GM23338 (cell line): ENCODE measurements around the gene TESK2. TPM values are rescaled to one million over a fixed set of nuclear protein-coding genes. Genes with fewer than 3 reads are reported as not detected.

Source experiments
- ATAC-seq: fragments of 200-7000 bp; cut with Tn5 transposase; 3 replicates; pipeline ENCODE4 v1.9.1; 2020
- DNase-seq: peaks from one replicate; pipeline ENCODE4 v3.0.0-alpha.2; 2015; ENCODE audit warnings: low spot score
- H2AFZ ChIP-seq: fragments of 200-600 bp; sonication (generic); 2 replicates; pipeline ENCODE4 v1.8.0; 2016; ENCODE audit warnings: antibody characterized with exemption, mild to moderate bottlenecking, moderate library complexity
- H3F3A ChIP-seq: fragments of 200-600 bp; sonication (generic); replicated peaks from 2 replicates; pipeline ENCODE4 v1.8.0; 2017; ENCODE audit warnings: antibody characterized with exemption, mixed run types, low read depth
- H3K27ac ChIP-seq: fragments of 200-600 bp; sonication (generic); 2 replicates; pipeline ENCODE4 v1.6.1; 2016; ENCODE audit warnings: low read depth
- H3K27me3 ChIP-seq: fragments of 200-600 bp; sonication (generic); 2 replicates; pipeline ENCODE4 v1.8.0; 2016; ENCODE audit warnings: mild to moderate bottlenecking, mixed run types, moderate library complexity; ENCODE audit not compliant: insufficient read depth
- H3K36me3 ChIP-seq: fragments of 200-600 bp; sonication (generic); 2 replicates; pipeline ENCODE4 v1.8.0; 2016; ENCODE audit warnings: mild to moderate bottlenecking; ENCODE audit not compliant: insufficient read depth
- H3K4me1 ChIP-seq: fragments of 200-600 bp; sonication (generic); 2 replicates; pipeline ENCODE4 v1.8.0; 2016; ENCODE audit warnings: mild to moderate bottlenecking, moderate library complexity; ENCODE audit not compliant: insufficient read depth
- H3K4me2 ChIP-seq: fragments of 200-600 bp; sonication (generic); 2 replicates; pipeline ENCODE4 v1.7.1; 2017; ENCODE audit warnings: mixed run types
- H3K4me3 ChIP-seq: fragments of 200-600 bp; sonication (generic); 2 replicates; pipeline ENCODE4 v1.6.1; 2016; ENCODE audit warnings: mixed run types
- H3K79me2 ChIP-seq: fragments of 200-600 bp; sonication (generic); replicated peaks from 2 replicates; pipeline ENCODE4 v1.8.0; 2017; ENCODE audit warnings: mild to moderate bottlenecking; ENCODE audit not compliant: insufficient read depth
- H3K9me2 ChIP-seq: fragments of 200-600 bp; sonication (generic); 2 replicates; pipeline ENCODE4 v1.8.0; 2017; ENCODE audit not compliant: insufficient read depth
- H4K20me1 ChIP-seq: fragments of 200-600 bp; sonication (generic); replicated peaks from 2 replicates; pipeline ENCODE4 v1.8.0; 2017; ENCODE audit warnings: mild to moderate bottlenecking; ENCODE audit not compliant: insufficient read depth
- H3K27ac Mint-ChIP-seq: 2 replicates; pipeline ENCODE4 v1.8.0; 2020; ENCODE audit warnings: inconsistent platforms, mild to moderate bottlenecking, moderate library complexity, mixed read lengths
- H3K27me3 Mint-ChIP-seq: 3 replicates; pipeline ENCODE4 v1.8.0; 2022; ENCODE audit warnings: low read depth, mild to moderate bottlenecking, moderate library complexity, mixed read lengths, inconsistent platforms; ENCODE audit not compliant: insufficient read depth, poor library complexity
- H3K36me3 Mint-ChIP-seq: 3 replicates; pipeline ENCODE4 v1.8.0; 2021; ENCODE audit warnings: low read depth, mild to moderate bottlenecking, inconsistent platforms, moderate library complexity, mixed read lengths
- H3K4me1 Mint-ChIP-seq: 3 replicates; pipeline ENCODE4 v1.8.0; 2020; ENCODE audit warnings: mild to moderate bottlenecking, inconsistent platforms, mixed read lengths
- H3K4me3 Mint-ChIP-seq: 3 replicates; pipeline ENCODE4 v1.8.0; 2021; ENCODE audit warnings: moderate library complexity, mild to moderate bottlenecking, inconsistent platforms, mixed read lengths
- H3K9me3 Mint-ChIP-seq: 3 replicates; pipeline ENCODE4 v1.8.0; 2020; ENCODE audit warnings: moderate library complexity, mild to moderate bottlenecking, inconsistent platforms, mixed read lengths
- EZH2 ChIP-seq: fragments of 200-600 bp; sonication (generic); IDR thresholded peaks from one replicate; pipeline ENCODE4 v1.8.0; 2017; ENCODE audit warnings: antibody characterized with exemption, mild to moderate bottlenecking, low read depth; ENCODE audit not compliant: unreplicated experiment
- EZH2phosphoT487 ChIP-seq: fragments of 200-600 bp; sonication (generic); IDR thresholded peaks from one replicate; pipeline ENCODE4 v1.8.1; 2018; ENCODE audit warnings: antibody characterized with exemption; ENCODE audit not compliant: unreplicated experiment
- JUNB ChIP-seq: IDR thresholded peaks from one replicate; pipeline ENCODE4 v1.6.1; 2016; ENCODE audit warnings: antibody characterized with exemption; ENCODE audit not compliant: unreplicated experiment
- NANOG ChIP-seq: IDR thresholded peaks from 2 replicates; pipeline ENCODE4 v1.6.1; 2016; ENCODE audit warnings: antibody characterized with exemption, borderline replicate concordance
- POLR2AphosphoS5 ChIP-seq: IDR thresholded peaks from 2 replicates; pipeline ENCODE4 v1.6.1; 2016; ENCODE audit warnings: antibody characterized with exemption, low read depth
- STAT1 ChIP-seq: IDR thresholded peaks from one replicate; pipeline ENCODE4 v1.6.1; 2016; ENCODE audit warnings: antibody characterized with exemption; ENCODE audit not compliant: unreplicated experiment
- ZNF114 ChIP-seq: fragments of 250-450 bp; sonication (Bioruptor Pico); IDR thresholded peaks from 2 replicates; pipeline ENCODE4 v1.5.0; 2020; ENCODE audit warnings: mild to moderate bottlenecking, moderate library complexity
- ZNF331 ChIP-seq: fragments of 250-450 bp; sonication (Bioruptor Pico); IDR thresholded peaks from 2 replicates; pipeline ENCODE4 v1.5.0; 2020; ENCODE audit warnings: low read depth, mild to moderate bottlenecking, moderate library complexity
- polyA plus RNA-seq: library from polyadenylated mRNA; unstranded; fragments of >200 nt; fragmentation: Nextera tagmentation; extraction: Ambion mirVana; gene quantifications from 2 replicates; pipeline ENCODE4 v1.2.1, GENCODE V29; 2016
- total RNA-seq: library from RNA; depleted of rRNA; stranded (reverse); fragments of >200 nt; shearing (Covaris generic); gene quantifications from 2 replicates; pipeline ENCODE4 v1.2.3, GENCODE V29; 2014
- TF ChIP-seq, protein P1 (sequence below): fragments of 250-450 bp; sonication (Bioruptor Pico); IDR thresholded peaks from 2 replicates; pipeline ENCODE4 v1.5.0; 2020; ENCODE audit warnings: mild to moderate bottlenecking, moderate library complexity
- TF ChIP-seq, protein P2 (sequence below): IDR thresholded peaks from one replicate; pipeline ENCODE4 v1.6.1; 2018; ENCODE audit warnings: antibody characterized with exemption; ENCODE audit not compliant: unreplicated experiment
- TF ChIP-seq, protein P3 (sequence below), 2 experiments: fragments of 200-600 bp in 1 of 2; sonication (generic) in 1 of 2; conservative IDR thresholded peaks; 2 replicates each; pipeline versions ENCODE4 v1.5.1 to v1.6.1; 2016 to 2017; ENCODE audit warnings: antibody characterized with exemption in 2 of 2, low read depth in 2 of 2, mild to moderate bottlenecking in 2 of 2, moderate library complexity in 1 of 2

The TESK2 gene
- total and polyA plus RNA-seq, 2 experiments from 2014 or later = 5.2 to 14.0 TPM

DNA sequence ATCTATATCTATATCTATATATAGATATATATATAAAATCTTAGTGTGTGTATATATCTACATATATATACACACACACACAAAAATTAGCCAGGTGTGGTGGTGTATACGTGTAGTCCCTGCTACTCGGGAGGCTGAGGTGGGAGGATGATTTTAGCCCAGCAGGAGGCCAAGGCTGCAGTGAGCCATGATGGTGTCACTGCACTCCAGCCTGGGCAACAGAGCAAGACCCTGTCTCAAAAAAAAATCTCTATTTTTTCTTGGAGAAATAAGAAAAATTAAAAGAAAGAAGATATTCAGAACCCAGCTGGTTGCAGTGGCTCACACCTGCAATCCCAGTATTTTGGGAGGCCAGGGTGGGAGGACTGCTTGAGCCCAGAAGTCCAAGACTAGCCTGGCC is 85.3 kb downstream of the TESK2 start:
- H3K4me3 Mint-ChIP-seq = no peak overlapping the region
- no peaks in the 10 kb centered on the region for H3K4me1 Mint-ChIP-seq
- Histone ChIP-seq H2AFZ (no peak overlapping the region), H3K27ac (no peak overlapping the region), H3K4me3 (no peak overlapping the region), H4K20me1 (no peaks in the 10 kb centered on the region), H3K4me1 (no peaks in the 10 kb centered on the region), H3K79me2 (no peaks in the 10 kb centered on the region), H3K4me2 (no peak overlapping the region), H3K36me3 (no peaks in the 10 kb centered on the region), H3F3A (no peaks in the 10 kb centered on the region), H3K9me2 (no peaks in the 10 kb centered on the region), H3K27me3 (no peaks in the 10 kb centered on the region)
- H3K36me3 Mint-ChIP-seq = no peaks in the 10 kb centered on the region
- ATAC-seq (no peak), DNase-seq (no peak)
- H3K27ac Mint-ChIP-seq = no peak overlapping the region
- TF ChIP-seq POLR2AphosphoS5 (no peak), EZH2 (no peak), NANOG (no peak), STAT1 (no peak), ZNF331 (CRISPR knock-in tag) (no peak), EZH2phosphoT487 (no peak), ZNF114 (no peak), JUNB (no peak)
- TF ChIP-seq, protein P1, sequence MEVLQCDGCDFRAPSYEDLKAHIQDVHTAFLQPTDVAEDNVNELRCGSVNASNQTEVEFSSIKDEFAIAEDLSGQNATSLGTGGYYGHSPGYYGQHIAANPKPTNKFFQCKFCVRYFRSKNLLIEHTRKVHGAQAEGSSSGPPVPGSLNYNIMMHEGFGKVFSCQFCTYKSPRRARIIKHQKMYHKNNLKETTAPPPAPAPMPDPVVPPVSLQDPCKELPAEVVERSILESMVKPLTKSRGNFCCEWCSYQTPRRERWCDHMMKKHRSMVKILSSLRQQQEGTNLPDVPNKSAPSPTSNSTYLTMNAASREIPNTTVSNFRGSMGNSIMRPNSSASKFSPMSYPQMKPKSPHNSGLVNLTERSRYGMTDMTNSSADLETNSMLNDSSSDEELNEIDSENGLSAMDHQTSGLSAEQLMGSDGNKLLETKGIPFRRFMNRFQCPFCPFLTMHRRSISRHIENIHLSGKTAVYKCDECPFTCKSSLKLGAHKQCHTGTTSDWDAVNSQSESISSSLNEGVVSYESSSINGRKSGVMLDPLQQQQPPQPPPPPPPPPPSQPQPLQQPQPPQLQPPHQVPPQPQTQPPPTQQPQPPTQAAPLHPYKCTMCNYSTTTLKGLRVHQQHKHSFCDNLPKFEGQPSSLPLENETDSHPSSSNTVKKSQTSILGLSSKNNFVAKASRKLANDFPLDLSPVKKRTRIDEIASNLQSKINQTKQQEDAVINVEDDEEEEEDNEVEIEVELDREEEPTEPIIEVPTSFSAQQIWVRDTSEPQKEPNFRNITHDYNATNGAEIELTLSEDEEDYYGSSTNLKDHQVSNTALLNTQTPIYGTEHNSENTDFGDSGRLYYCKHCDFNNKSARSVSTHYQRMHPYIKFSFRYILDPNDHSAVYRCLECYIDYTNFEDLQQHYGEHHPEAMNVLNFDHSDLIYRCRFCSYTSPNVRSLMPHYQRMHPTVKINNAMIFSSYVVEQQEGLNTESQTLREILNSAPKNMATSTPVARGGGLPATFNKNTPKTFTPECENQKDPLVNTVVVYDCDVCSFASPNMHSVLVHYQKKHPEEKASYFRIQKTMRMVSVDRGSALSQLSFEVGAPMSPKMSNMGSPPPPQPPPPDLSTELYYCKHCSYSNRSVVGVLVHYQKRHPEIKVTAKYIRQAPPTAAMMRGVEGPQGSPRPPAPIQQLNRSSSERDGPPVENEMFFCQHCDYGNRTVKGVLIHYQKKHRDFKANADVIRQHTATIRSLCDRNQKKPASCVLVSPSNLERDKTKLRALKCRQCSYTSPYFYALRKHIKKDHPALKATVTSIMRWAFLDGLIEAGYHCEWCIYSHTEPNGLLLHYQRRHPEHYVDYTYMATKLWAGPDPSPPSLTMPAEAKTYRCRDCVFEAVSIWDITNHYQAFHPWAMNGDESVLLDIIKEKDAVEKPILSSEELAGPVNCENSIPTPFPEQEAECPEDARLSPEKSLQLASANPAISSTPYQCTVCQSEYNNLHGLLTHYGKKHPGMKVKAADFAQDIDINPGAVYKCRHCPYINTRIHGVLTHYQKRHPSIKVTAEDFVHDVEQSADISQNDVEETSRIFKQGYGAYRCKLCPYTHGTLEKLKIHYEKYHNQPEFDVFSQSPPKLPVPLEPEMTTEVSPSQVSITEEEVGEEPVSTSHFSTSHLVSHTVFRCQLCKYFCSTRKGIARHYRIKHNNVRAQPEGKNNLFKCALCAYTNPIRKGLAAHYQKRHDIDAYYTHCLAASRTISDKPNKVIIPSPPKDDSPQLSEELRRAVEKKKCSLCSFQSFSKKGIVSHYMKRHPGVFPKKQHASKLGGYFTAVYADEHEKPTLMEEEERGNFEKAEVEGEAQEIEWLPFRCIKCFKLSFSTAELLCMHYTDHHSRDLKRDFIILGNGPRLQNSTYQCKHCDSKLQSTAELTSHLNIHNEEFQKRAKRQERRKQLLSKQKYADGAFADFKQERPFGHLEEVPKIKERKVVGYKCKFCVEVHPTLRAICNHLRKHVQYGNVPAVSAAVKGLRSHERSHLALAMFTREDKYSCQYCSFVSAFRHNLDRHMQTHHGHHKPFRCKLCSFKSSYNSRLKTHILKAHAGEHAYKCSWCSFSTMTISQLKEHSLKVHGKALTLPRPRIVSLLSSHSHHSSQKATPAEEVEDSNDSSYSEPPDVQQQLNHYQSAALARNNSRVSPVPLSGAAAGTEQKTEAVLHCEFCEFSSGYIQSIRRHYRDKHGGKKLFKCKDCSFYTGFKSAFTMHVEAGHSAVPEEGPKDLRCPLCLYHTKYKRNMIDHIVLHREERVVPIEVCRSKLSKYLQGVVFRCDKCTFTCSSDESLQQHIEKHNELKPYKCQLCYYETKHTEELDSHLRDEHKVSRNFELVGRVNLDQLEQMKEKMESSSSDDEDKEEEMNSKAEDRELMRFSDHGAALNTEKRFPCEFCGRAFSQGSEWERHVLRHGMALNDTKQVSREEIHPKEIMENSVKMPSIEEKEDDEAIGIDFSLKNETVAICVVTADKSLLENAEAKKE (CRISPR knock-in tag) = no peak
- TF ChIP-seq, protein P2, sequence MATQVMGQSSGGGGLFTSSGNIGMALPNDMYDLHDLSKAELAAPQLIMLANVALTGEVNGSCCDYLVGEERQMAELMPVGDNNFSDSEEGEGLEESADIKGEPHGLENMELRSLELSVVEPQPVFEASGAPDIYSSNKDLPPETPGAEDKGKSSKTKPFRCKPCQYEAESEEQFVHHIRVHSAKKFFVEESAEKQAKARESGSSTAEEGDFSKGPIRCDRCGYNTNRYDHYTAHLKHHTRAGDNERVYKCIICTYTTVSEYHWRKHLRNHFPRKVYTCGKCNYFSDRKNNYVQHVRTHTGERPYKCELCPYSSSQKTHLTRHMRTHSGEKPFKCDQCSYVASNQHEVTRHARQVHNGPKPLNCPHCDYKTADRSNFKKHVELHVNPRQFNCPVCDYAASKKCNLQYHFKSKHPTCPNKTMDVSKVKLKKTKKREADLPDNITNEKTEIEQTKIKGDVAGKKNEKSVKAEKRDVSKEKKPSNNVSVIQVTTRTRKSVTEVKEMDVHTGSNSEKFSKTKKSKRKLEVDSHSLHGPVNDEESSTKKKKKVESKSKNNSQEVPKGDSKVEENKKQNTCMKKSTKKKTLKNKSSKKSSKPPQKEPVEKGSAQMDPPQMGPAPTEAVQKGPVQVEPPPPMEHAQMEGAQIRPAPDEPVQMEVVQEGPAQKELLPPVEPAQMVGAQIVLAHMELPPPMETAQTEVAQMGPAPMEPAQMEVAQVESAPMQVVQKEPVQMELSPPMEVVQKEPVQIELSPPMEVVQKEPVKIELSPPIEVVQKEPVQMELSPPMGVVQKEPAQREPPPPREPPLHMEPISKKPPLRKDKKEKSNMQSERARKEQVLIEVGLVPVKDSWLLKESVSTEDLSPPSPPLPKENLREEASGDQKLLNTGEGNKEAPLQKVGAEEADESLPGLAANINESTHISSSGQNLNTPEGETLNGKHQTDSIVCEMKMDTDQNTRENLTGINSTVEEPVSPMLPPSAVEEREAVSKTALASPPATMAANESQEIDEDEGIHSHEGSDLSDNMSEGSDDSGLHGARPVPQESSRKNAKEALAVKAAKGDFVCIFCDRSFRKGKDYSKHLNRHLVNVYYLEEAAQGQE = no peak
- TF ChIP-seq, protein P3, sequence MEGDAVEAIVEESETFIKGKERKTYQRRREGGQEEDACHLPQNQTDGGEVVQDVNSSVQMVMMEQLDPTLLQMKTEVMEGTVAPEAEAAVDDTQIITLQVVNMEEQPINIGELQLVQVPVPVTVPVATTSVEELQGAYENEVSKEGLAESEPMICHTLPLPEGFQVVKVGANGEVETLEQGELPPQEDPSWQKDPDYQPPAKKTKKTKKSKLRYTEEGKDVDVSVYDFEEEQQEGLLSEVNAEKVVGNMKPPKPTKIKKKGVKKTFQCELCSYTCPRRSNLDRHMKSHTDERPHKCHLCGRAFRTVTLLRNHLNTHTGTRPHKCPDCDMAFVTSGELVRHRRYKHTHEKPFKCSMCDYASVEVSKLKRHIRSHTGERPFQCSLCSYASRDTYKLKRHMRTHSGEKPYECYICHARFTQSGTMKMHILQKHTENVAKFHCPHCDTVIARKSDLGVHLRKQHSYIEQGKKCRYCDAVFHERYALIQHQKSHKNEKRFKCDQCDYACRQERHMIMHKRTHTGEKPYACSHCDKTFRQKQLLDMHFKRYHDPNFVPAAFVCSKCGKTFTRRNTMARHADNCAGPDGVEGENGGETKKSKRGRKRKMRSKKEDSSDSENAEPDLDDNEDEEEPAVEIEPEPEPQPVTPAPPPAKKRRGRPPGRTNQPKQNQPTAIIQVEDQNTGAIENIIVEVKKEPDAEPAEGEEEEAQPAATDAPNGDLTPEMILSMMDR (conservative IDR thresholded peaks at IDR 0.05; ENCODE audit: low read depth in 2 of 2) = no peak
- no peaks in the 10 kb centered on the region for H3K9me3 Mint-ChIP-seq
- H3K27me3 Mint-ChIP-seq = no peaks in the 10 kb centered on the region
